Right lobe of liver (tissue), 6 donors: ENCODE data around the gene ATP4A. TPM values are rescaled to one million over a fixed set of nuclear protein-coding genes. Genes with fewer than 3 reads are reported as not detected.

Experiments used
- ATAC-seq, 4 donors: fragments of 200-7000 bp; cut with Tn5 transposase; one replicate each; pipeline ENCODE4 v1.9.1; 2020; ENCODE audit warnings: mild to moderate bottlenecking in 4 of 4, moderate library complexity in 4 of 4
- DNase-seq, 3 donors: peaks; one replicate each; pipeline ENCODE4 v3.0.0-alpha.2; 2020
- H3K27ac ChIP-seq, 3 donors: fragments of 200-600 bp; one replicate each; pipeline ENCODE4 v1.8.0; 2022
- H3K27me3 ChIP-seq, 2 donors: fragments of 200-600 bp; one replicate each; pipeline ENCODE4 v1.8.0; 2022
- H3K36me3 ChIP-seq, 4 donors: fragments of 200-600 bp; sonication (generic) in 1 of 4; one replicate each; pipeline versions ENCODE4 v1.5.1 to v1.8.0; 2017 to 2022; ENCODE audit warnings: control low read depth in 1 of 4
- H3K4me1 ChIP-seq, 4 donors: fragments of 200-600 bp; sonication (generic) in 1 of 4; one replicate each; pipeline versions ENCODE4 v1.5.1 to v1.8.0; 2017 to 2022; ENCODE audit warnings: control low read depth in 1 of 4
- H3K4me3 ChIP-seq, 3 donors: fragments of 200-600 bp; one replicate each; pipeline ENCODE4 v1.8.0; 2022
- H3K9me3 ChIP-seq, 4 donors: fragments of 200-600 bp; sonication (generic) in 1 of 4; one replicate each; pipeline versions ENCODE4 v1.5.1 to v1.8.0; 2017 to 2022; ENCODE audit warnings: control low read depth in 1 of 4
- POLR2A ChIP-seq: fragments of 450-650 bp; IDR thresholded peaks from one replicate; pipeline ENCODE4 v1.6.1; 2017; ENCODE audit warnings: antibody characterized with exemption, mild to moderate bottlenecking
- WGBS: methylation state at CpG from one replicate; pipeline ENCODE4 v1.1.6; 2018; ENCODE audit warnings: low coverage, low lambda C conversion rate; ENCODE audit not compliant: insufficient coverage; ENCODE audit errors: missing lambda C conversion rate; 5-methylcytosine and 5-hydroxymethylcytosine counted together
- intact Hi-C, 2 donors: fragments of 100-400 bp; cut with DNase I; formaldehyde crosslinking; loops; one replicate each; pipeline versions ENCODE4 v1.11.2 to v1.14.1; 2022
- total RNA-seq, 6 experiments: library from RNA; depleted of rRNA in 2 of 6; stranded (reverse); fragments of >200 nt in 2 of 6; fragmentation: NEBNext Ultra II Directional in 3 of 6; extraction: Animal tissue kit (Norgen Biotek cat#: 25700) in 3 of 6; gene quantifications; one replicate each; pipeline versions ENCODE4 v1.1.0 to v1.2.4, GENCODE V29; 2016 to 2023
- TF ChIP-seq, protein P1 (sequence below), 4 donors: fragments of 200-600 bp in 3 of 4; fragments of 450-650 bp in 1 of 4; IDR thresholded peaks; one replicate each; pipeline versions ENCODE4 v1.5.1 to v1.8.0; 2016 to 2022; ENCODE audit warnings: antibody characterized with exemption in 4 of 4, mild to moderate bottlenecking in 2 of 4
- donor health status: DM: no; HTN: yes; CAD: no.
- donor health status: DM: no; HTN: no; CAD: no.
- donor health status: DM: no; HTN: no; CAD: no.
- donor health status: DM: no; HTN: yes; CAD: no.
- donor health status: DM: no; HTN: yes; CAD: no.

Gene ATP4A
- total RNA-seq, 6 experiments from 2014 or later: 0.06 TPM; not detected in 5

DNA sequence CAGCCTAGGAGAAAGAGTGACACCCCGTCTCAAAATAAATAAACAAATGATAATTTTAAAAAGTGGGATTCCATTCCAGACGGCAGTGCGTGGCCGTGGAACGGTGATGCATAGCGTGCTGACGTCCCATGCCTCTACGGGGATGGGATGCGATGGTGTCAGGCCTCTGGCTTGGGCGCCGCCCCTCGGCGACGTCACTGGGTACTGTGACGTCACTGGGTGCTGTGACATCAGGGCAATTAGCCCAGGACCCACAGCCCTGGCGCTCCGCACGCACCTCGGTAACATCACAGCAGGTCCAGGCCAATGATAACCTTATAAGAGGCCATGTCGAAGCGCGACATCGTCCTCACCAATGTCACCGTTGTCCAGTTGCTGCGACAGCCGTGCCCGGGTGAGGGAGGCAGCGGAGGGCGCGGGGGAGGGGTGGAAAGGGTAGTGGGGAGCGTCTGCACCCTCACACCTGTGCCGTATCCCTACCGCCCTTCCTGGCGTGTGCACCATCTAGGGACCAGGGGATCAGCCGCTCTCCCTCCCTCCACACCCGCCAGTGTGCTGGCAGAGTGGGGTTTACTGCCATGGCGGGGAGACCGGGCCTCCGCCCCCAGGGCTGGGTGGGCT is 30.1 kb downstream of the ATP4A start, which contains the start of gene GAPDHS:
GAPDHS (plus strand) TSS at position 256 of the 621 bp plus-strand sequence; CDS start at position 328, 72 bp downstream.
- TF ChIP-seq POLR2A: no peak
- Histone ChIP-seq H3K4me3 (no peak within 1 kb of the TSS), H3K27ac (no peak within 1 kb of the TSS), H3K9me3 (no peaks in the 10 kb centered on the region), H3K36me3 (no peaks in the 10 kb centered on the region), H3K4me1 (no peaks in the 10 kb centered on the region), H3K27me3 (no peaks in the 10 kb centered on the region)
- DNase-seq (no peak), ATAC-seq (no peak)
- intact Hi-C loops: no loop called here
- WGBS: 42% methylated on average over 11 of the region's 39 CpGs

DNA sequence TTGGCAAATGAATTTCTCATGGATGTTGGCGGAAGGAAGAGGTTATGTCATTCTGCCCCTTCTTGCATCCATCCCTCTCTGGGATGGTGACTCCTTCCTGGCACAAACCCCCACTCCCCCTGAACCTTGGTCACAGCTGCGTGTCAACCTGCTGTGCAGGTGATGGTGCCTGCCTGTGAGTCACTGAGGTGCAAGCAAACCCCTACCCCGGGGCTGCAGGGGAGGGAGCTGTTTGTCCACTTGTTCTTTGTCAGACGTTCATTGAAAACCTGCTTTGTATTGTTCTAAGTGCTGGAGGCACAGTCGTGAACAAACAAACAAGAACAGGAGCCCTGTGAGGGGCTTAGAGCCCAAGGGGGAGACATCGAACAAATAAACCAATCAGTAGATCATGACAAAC is 32.2 kb downstream of the ATP4A start:
- no peak for DNase-seq
- Histone ChIP-seq H3K27me3 (no peaks in the 10 kb centered on the region), H3K4me1 (no peaks in the 10 kb centered on the region), H3K27ac (no peak overlapping the region), H3K4me3 (no peak overlapping the region), H3K36me3 (no peaks in the 10 kb centered on the region), H3K9me3 (no peaks in the 10 kb centered on the region)
- intact Hi-C loops: no loop called here
- ATAC-seq: no peak
- WGBS: 31% methylated on average over 6 of the region's 6 CpGs
- TF ChIP-seq POLR2A: no peak
- TF ChIP-seq, protein P1, sequence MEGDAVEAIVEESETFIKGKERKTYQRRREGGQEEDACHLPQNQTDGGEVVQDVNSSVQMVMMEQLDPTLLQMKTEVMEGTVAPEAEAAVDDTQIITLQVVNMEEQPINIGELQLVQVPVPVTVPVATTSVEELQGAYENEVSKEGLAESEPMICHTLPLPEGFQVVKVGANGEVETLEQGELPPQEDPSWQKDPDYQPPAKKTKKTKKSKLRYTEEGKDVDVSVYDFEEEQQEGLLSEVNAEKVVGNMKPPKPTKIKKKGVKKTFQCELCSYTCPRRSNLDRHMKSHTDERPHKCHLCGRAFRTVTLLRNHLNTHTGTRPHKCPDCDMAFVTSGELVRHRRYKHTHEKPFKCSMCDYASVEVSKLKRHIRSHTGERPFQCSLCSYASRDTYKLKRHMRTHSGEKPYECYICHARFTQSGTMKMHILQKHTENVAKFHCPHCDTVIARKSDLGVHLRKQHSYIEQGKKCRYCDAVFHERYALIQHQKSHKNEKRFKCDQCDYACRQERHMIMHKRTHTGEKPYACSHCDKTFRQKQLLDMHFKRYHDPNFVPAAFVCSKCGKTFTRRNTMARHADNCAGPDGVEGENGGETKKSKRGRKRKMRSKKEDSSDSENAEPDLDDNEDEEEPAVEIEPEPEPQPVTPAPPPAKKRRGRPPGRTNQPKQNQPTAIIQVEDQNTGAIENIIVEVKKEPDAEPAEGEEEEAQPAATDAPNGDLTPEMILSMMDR (IDR thresholded peaks at IDR 0.05): no peak

DNA sequence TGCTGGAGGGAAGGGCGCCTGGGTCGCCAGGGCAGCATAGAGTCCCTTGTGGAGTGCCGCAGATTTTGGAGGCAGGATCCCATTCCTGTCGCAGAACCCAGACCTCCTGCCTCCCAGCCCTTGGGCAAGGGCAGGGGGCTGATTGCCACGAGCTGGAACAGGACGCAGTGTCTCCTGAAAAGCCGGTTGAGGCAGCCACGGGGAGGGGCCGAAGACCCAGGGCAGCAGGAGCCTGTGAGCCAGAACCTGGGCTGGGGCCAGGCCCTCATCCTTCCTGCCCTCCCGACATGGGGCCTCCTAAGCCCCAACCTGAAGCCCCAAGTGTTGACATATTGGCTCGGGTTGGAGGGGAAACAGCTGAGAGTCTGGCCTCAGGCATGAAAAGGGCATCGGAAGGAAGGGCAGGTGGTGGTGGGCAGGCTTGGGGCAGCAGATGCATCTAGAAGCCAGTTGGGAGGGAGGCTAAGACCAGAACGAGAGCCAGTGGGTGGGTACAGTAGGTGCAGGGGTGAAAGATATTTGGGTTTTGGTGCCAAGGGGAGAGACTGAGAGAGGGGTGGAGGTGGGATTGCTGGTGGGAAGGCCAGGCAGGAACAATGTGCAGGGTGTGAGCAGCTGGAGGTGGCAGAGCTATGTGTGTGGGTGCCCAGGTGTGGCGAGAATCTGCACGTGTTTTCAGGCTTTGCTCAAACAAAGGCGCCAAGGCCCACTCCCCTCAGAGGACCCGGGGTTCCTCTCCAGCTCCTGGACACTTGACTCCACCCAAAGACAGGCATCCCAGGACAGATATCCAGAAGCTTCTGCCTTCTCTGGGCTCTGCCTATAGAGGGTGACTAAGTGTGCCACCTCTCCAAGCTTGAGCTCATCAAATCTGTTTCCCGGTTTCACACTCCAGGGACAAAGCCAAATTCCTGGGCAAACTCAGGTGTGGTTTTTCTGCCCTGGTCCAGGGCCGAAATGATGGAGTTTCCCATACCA is 33.9 kb downstream of the ATP4A start:
- DNase-seq: no peak

DNA sequence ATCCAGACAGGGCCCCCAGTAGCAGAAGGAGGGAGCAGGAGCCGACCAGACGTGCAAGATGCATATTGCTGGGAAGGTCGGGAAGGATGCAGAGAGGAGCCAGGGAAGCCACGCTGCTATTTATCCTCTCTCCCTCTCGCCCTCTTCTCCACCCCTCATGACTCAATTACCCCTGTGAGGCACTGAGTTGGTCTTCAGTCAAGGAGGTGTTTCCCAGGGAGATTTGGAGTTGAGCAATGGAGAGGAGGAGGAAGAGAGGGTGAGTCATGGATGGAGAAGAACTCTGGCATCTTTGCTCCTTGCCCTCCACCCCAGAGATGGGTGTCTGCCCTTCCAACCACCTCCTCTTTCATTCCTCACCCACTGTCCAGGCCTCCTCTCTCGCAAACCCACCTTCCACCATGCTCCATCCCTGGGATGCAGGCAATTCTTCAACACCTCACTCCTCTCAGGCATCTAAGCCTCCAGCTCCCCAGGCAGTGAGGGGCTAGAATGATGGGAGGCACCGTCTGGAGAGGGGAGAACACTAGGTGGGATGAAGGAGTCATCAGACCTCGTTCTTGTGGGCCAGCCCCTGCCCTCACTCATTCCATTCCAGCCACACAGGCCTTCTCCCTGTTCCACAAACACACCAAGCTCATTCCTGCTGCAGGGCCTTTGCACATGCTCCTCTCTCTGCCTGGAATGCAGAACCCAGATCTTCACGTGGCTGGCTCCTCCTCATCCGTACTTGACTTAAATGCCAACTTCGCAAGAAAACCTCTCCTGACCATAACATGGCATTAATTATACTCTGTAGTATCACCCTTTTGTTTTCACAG is 35.0 kb downstream of the ATP4A start, which contains the start of gene SBSN:
SBSN (minus strand) TSS at position 94 of the 821 bp plus-strand sequence; CDS start at position 64, 30 bp downstream.
- Histone ChIP-seq H3K9me3 (no peaks in the 10 kb centered on the region), H3K36me3 (no peaks in the 10 kb centered on the region), H3K27me3 (no peaks in the 10 kb centered on the region), H3K4me3 (no peak within 1 kb of the TSS), H3K27ac (no peak within 1 kb of the TSS), H3K4me1 (no peaks in the 10 kb centered on the region)
- no peak for TF ChIP-seq POLR2A
- TF ChIP-seq, protein P1 (IDR thresholded peaks at IDR 0.05): no peak
- 55% methylated on average over 7 of the region's 11 CpGs for WGBS
- intact Hi-C loops: no loop called here
- DNase-seq (no peak), ATAC-seq (no peak)

More for the DNA sequence above, 33.9 kb downstream of the ATP4A start:
- 53% methylated on average over 10 of the region's 19 CpGs for WGBS
- no peaks in the 10 kb centered on the region for H3K36me3 ChIP-seq
- no peaks in the 10 kb centered on the region for H3K27me3 ChIP-seq
- H3K4me1 ChIP-seq: no peaks in the 10 kb centered on the region
- no peak for TF ChIP-seq POLR2A
- no peak overlapping the region for H3K4me3 ChIP-seq
- H3K27ac ChIP-seq: no peak overlapping the region
- no peak for ATAC-seq
- no peaks in the 10 kb centered on the region for H3K9me3 ChIP-seq
- intact Hi-C loops: no loop called here

DNA sequence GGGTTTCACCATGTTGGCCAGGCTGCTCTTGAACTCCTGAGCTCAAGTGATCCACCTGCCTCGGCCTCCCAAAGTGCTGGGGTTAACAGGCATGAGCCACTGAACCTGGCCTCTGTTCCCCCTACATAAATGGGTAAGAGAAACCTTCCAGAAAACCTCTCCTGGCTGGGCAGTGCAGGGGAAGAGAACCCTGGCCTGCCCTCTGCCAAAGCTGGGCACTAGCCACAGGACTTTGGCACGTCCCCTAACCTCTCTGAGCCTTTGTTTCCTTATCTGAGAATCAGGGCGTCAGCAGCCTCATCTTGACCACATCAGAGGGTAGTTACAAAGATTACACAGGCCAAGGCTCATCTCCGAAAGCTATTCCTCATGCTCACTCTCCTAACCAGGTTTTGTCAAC is 37.6 kb downstream of the ATP4A start:
- DNase-seq (no peak), ATAC-seq (no peak)
- TF ChIP-seq, protein P1 (IDR thresholded peaks at IDR 0.05): no peak
- no peak for TF ChIP-seq POLR2A
- no peaks in the 10 kb centered on the region for H3K36me3 ChIP-seq
- H3K27me3 ChIP-seq: no peaks in the 10 kb centered on the region
- no peaks in the 10 kb centered on the region for H3K4me1 ChIP-seq
- H3K4me3 ChIP-seq: no peak overlapping the region
- WGBS: 17% methylated on average over 1 of the region's 4 CpGs
- intact Hi-C loops: no loop called here
- H3K9me3 ChIP-seq: no peaks in the 10 kb centered on the region
- no peak overlapping the region for H3K27ac ChIP-seq
